HG03175 (cell line): Measurements from ENCODE around the gene NLRP1.

ENCODE experiments used
- ATAC-seq: cut with Tn5 transposase; IDR thresholded peaks from one replicate; pipeline ENCODE4 v1.9.1; 2021; ENCODE audit warnings: mild to moderate bottlenecking, moderate library complexity; ENCODE audit not compliant: unreplicated experiment

NLRP1 gene

GRCh38 chr17:5558815-5559785, 25.2 kb downstream of the NLRP1 start:
- no peak for ATAC-seq

GRCh38 chr17:5557990-5558389, 26.3 kb downstream of the NLRP1 start:
- ATAC-seq: no peak

GRCh38 chr17:5557485-5557884, 26.8 kb downstream of the NLRP1 start:
- ATAC-seq: no peak

- no peak for ATAC-seq
These were observed 29.1 kb downstream of the NLRP1 start for GRCh38 chr17:5555254-5555653.

DNA sequence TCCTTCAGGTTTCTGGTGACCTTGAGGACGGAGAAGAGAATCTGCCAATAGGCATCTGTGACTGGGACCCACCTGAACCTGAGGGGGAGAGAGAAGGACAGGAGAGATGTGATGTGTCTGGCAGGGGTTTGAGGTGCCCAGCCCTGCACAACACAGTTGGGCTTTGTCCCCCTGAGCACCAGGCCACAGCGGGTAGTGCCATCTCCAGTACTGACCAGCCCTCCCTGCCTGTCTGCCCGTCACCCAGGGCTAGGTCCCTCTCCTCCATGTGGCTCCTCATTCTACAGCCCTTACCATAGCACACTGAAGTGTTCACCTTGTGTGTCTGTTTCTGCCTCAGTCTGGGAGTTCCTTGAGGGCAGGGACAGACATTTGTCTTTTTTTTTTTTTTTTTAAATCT, 30.8 kb downstream of the NLRP1 start:
- ATAC-seq: no peak

DNA sequence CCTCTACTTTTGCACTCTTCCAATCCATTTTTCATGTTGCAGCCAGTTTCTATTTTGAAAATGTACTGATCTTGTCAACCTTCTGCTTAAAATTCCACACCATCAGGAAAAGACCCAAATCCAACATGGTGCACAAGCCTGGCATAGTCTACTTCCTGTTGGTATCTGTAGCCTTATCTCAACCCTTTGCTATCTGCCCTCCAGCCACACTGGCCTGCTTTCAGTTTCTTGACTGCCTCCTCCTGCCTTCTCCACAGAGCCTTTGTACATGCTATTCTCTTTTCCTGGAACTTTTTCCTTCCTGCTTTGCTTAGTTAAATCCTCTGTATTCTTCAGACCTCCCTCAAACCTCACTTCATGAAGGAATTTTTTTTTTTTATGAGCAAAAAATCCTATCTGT, 31.5 kb downstream of the NLRP1 start:
- no peak for ATAC-seq

- ATAC-seq: no peak
These were observed 39.0 kb downstream of the NLRP1 start for GRCh38 chr17:5545051-5545987.

DNA sequence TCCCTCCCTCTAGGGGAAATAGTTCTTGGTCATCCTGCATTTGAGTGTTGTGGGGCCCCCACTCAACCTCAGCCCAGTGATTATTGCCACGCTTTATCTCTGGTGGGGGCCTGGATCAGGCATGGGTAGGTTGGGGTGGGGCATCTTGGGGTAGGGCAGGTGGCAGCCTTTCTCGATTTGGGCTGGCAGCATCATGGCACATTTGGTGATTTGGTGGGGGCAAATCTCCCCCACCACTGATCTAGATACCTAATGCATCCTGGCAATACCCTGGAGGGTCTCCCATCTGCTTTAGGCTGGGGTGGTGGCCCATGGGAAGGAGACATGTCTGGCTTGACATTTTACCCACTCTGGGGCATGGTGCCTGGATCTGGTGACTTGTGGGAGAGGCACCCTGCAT, 40.2 kb downstream of the NLRP1 start:
- no peak for ATAC-seq

GRCh38 chr17:5541610-5542202, 42.6 kb downstream of the NLRP1 start:
- no peak for ATAC-seq

DNA sequence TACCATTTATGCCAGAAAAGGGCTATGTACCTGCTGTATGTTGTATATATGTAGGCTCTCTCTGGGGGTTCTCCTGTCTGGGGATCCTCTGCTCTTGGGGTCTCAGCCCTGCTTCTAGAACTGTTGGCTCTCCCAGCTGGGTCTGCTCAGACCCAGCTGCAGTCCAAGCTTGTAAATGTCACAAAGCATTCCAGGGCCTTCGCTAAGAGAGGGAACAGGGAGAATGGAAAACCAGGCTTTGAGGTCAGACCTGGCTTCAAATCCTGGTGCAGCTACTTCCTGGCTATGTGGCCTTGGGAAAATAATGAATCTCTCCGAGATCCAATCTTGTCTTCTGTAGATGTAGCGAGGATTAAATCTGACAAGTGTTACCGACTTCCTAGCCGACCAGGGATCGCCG, 44.0 kb downstream of the NLRP1 start:
- no peak for ATAC-seq

DNA sequence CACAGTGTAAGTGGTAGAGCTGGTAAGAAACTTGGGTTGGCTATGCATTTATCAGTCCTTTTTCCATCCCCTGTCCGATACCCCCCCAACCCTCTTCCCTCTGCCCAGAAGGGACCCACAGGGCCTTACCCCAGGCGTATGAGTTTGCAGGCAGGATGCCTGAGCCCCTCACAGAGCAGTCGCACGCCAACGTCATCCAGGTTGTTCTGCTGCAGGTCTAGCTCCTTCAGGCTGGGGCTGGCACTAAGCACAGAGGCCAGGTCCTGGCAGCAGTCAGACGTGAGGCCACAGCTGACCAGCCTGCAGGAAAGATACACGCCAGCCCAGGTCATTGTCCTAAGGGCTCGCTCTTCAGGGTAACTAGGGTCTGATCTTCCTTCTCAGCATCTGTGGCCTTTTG, 45.0 kb downstream of the NLRP1 start:
- ATAC-seq: no peak

DNA sequence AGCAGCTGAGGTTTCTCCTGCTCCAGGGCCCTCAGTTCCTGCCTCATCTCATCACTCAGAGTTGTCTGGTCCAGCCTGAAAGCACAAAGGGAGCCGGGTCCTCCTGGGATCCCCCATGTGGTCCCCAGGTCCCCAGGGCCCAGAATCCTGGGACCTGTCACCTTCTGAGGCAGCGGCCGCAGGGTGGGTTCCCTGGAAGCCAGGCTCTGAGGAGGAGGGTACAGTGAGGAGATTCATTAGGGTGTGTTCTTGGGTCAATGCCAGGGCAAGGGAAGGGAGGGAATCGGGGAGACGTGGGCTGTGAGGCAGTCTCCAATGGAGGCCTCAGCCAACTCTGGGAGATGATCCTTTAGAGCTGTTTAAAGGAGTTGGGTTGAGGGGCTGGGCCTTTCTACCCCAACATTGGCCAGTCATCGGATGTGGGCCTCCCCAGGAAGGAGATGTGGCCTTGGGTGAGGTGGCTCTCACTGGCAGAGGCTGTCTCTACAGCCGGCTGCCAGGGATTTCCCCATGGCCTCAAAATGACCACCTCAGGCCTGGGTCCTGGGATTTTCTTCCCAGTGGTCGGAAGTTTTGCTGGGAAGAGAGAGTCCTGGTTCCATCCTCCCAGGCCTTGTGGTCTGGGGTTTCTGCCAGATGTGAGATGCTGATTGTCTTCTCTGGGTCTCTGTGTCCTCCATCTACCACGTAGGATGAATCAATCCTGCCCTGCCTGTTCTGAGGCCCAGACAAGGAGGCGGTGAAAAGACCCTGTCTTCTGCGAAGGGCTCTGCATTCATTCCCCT, 47.3 kb downstream of the NLRP1 start:
- no peak for ATAC-seq

DNA sequence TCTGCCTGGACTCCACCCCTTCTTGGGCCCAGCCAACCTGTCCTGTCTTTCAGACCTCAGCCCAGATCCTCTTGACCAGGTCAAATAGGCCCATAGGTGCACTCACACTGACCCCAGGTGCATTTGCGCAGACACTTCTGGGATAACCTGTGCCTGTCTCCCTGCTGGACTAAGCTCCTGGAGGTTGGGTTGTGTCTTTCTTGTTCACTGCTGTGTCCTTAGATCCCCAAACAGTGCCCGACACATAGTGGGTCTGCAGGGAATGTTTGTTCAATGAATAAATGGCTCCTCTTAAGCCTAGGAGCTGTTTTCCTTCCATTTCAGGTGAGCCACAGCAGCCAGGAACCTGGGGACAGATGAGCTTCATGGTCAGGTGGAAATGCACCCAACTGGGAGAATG, 48.9 kb downstream of the NLRP1 start:
- no peak for ATAC-seq

- ATAC-seq: no peak
These were observed 50.6 kb downstream of the NLRP1 start for GRCh38 chr17:5533486-5534315.

DNA sequence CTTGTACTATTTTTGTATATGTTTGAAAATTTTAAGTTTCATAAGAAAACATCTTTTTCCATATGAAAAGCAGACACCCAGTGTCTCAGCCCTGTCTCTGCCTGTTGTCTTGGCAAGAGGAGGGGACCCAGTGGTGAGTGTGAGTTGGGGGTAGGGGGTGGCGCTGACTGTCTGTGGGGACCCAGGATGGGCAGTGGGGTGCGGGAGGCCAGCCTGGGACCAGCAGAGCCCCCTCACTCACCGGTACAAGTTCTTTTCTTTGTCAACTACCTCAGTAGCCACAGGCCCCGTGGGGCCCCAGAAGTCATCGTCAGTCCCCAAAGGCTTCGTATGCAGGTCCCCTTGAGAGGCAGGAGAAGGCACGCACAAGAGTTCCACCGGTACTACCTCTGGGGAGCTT, 51.7 kb downstream of the NLRP1 start:
- no peak for ATAC-seq

GRCh38 chr17:5531085-5531418, 53.3 kb downstream of the NLRP1 start:
- ATAC-seq: no peak

DNA sequence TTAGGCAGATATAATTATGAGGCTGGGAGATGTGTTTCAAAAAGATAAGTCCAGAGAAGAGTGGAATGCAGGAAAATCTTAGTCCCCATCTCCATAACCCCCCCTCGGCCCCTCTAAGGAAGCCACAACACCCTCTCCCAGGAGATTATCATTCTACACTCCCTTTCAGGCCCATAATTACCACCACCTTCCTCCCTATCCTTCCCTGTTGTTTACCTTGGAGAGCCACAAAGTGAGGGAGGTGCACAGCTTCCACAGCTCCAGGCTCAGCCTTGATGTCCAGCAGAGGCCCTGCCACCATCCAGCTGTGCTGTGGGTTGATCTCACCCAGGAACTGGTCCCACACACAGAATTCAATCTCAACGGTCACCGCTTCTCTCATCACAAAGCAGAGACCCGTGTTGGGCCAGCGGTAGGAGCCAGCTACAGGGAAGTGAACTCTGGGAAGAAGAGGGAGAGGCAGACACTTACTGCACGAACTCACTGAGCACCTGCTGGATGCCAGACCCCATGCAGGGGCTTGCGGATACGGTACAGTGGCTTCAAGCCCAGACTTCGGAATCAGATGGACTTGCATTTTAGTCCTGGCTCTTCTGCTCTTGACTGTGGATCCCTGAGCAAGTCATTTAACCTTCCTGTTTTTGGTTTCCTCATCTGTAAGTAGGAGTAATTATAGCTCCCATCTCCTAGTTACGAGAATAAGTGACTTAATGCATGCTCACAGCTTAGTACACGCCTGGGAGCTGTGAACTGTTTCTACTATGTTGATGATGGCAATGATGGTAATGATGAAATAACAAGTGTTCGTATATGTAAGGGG, 53.8 kb downstream of the NLRP1 start:
- ATAC-seq: no peak

DNA sequence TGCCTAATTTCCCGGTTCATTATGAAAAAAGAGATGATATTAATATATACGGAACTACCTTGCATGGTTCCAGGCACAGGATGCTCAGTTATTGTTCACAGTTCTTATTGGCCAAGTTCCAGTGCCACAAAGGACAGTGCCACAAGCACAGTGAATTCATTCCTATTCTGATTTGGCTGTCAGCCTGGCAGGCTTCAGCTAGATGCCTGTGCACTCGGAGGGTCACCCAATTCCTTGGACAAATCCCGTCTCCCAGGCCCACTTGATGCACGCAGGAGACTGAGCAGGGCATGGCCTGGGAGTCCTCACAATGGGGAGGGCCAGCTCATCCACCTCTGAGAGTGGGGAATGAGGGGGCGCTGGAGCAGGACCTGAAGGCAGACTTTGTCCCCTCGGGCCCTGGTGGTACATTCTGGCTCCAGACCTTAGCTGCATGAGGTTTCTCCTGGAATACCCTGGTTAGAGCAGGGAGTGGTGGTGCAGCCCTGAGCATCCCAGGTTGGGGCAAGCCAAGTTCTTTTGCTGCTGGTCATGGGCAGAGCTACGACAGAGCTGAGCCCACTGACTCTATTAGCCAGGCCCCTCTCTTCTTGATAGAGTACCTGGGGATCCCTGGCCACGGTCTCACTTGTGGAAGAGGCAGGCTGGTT, 56.6 kb downstream of the NLRP1 start:
- ATAC-seq: no peak
